Measurements from ENCODE around the gene DAPK2. TPM values are rescaled to one million over a fixed set of nuclear protein-coding genes. Genes with fewer than 3 reads are reported as not detected.
A peak's percentile ranks its signal among the peaks of the same experiment; 100 is the strongest.

The DAPK2 gene
- total and polyA plus RNA-seq, 2 of the 13 experiments (the other 11 are each of a cell fraction or from before 2014, with no cell fraction given) = 0.33 to 0.63 TPM

- TF ChIP-seq PBX3 (CRISPR knock-in tag; IDR thresholded peaks at IDR 0.05; ENCODE audit: borderline replicate concordance) (peak; percentile 87; the same call in 1 of the 2 replicates), HES4 (CRISPR knock-in tag; IDR thresholded peaks at IDR 0.05; ENCODE audit: borderline replicate concordance) (peak; percentile 86; the same call in 1 of the 2 replicates), PPARG (CRISPR knock-in tag; conservative IDR thresholded peaks at IDR 0.05) (no peak), ZFAT (CRISPR knock-in tag; conservative IDR thresholded peaks at IDR 0.05) (no peak), KAT8 (CRISPR knock-in tag; IDR thresholded peaks at IDR 0.05) (peak; percentile 77), ZFP90 (CRISPR knock-in tag; IDR thresholded peaks at IDR 0.05; ENCODE audit: borderline replicate concordance) (peak; percentile 92), ZNF781 (CRISPR knock-in tag; IDR thresholded peaks at IDR 0.05; ENCODE audit: borderline replicate concordance, not compliant biosample characterization) (no peak)
Observed at GRCh38 chr15:63870487-63871209, 175.6 kb downstream of the DAPK2 start (continued).

- H3K4me3 ChIP-seq (replicated peaks in 1 of 3; ENCODE audit: insufficient read depth in 1 of 3, low read depth in 2 of 3, low read length in 3 of 3) = no peak overlapping the region
- H3K79me2 ChIP-seq (ENCODE audit: insufficient read depth, low read length) = no peaks in the 10 kb centered on the region
- intact Hi-C loops (cut with micrococcal nuclease; ENCODE audit: unreplicated experiment) = no loop called here
- in situ Hi-C loops (cut with HindIII; ENCODE audit: extremely low pct_ligation_motif_present, low pct_unique_long_range_greater_than_20kb) = no loop called here
- ATAC-seq (no peak), DNase-seq (ENCODE audit: low spot score) (no peak), FAIRE-seq (no peak)
- H3K27ac ChIP-seq (ENCODE audit: extremely low read length, insufficient read depth, low read length) = no peak overlapping the region
- no peak overlapping the region for H3K4me2 ChIP-seq (ENCODE audit: low read depth, low read length)
- no peaks in the 10 kb centered on the region for H3K9me3 ChIP-seq (ENCODE audit: low read length)
- no TSS peak for BruUV-seq (replicated peaks)
- no peak overlapping the region for H3K9ac ChIP-seq (ENCODE audit: insufficient read depth, low read depth, low read length)
- no peak overlapping the region for H2AFZ ChIP-seq (ENCODE audit: low read length)
- H4K20me1 ChIP-seq (ENCODE audit: insufficient read depth, low read length) = no peaks in the 10 kb centered on the region
- H3K27me3 ChIP-seq (ENCODE audit: control insufficient read depth in 1 of 2, insufficient read depth in 2 of 2, low read length in 2 of 2) = no peaks in the 10 kb centered on the region; a peak in 1 of 5 replicates
- H3K36me3 ChIP-seq (replicated peaks in 1 of 2; ENCODE audit: control insufficient read depth in 1 of 2, insufficient read depth in 2 of 2, low read length in 2 of 2) = no peaks in the 10 kb centered on the region
- ChIA-PET POLR2A (no interaction called here), CTCF (ENCODE audit: low intra/inter-chr PET ratio, low total read pairs) (no interaction called here)
- WGBS (ENCODE audit: low lambda C conversion rate) = 2% methylated on average over 2 of the region's 2 CpGs
- H3K4me1 ChIP-seq (ENCODE audit: insufficient read depth, low read length) = no peaks in the 10 kb centered on the region
- no peak for TF ChIP-seq PITX1 (CRISPR knock-in tag; IDR thresholded peaks at IDR 0.05)
- no peak for TF ChIP-seq FOXK2 (IDR thresholded peaks at IDR 0.05)
- no peak for TF ChIP-seq RELA (CRISPR knock-in tag; IDR thresholded peaks at IDR 0.05)
- no peak for TF ChIP-seq SALL2 (CRISPR knock-in tag; IDR thresholded peaks at IDR 0.05)
- no peak for TF ChIP-seq YEATS4 (CRISPR knock-in tag; IDR thresholded peaks at IDR 0.05; ENCODE audit: borderline replicate concordance)
- TF ChIP-seq ZBTB20 (CRISPR knock-in tag; IDR thresholded peaks at IDR 0.05; ENCODE audit: borderline replicate concordance, low read depth) = no peak
- no peak for TF ChIP-seq NR0B2 (CRISPR knock-in tag; IDR thresholded peaks at IDR 0.05)
- TF ChIP-seq MAF1 (CRISPR knock-in tag; IDR thresholded peaks at IDR 0.05; ENCODE audit: borderline replicate concordance) = no peak
- no peak for TF ChIP-seq BRD4 (CRISPR knock-in tag; IDR thresholded peaks at IDR 0.05)
- TF ChIP-seq SNAI1 (CRISPR knock-in tag; IDR thresholded peaks at IDR 0.05; ENCODE audit: borderline replicate concordance) = no peak
- no peak for TF ChIP-seq HMG20B (CRISPR knock-in tag; conservative IDR thresholded peaks at IDR 0.05)
- no peak for TF ChIP-seq ZHX1 (CRISPR knock-in tag; IDR thresholded peaks at IDR 0.05; ENCODE audit: low read depth)
- TF ChIP-seq ZNF501 (CRISPR knock-in tag; IDR thresholded peaks at IDR 0.05) = no peak
- TF ChIP-seq U2AF1 (optimal IDR thresholded peaks at IDR 0.05; ENCODE audit: low read depth, low read length) = no peak
Observed at GRCh38 chr15:63870043-63870394, 176.3 kb downstream of the DAPK2 start.

Data from HepG2 (cell line).